Measurements from ENCODE around the gene KRT76.

Gene KRT76

DNA sequence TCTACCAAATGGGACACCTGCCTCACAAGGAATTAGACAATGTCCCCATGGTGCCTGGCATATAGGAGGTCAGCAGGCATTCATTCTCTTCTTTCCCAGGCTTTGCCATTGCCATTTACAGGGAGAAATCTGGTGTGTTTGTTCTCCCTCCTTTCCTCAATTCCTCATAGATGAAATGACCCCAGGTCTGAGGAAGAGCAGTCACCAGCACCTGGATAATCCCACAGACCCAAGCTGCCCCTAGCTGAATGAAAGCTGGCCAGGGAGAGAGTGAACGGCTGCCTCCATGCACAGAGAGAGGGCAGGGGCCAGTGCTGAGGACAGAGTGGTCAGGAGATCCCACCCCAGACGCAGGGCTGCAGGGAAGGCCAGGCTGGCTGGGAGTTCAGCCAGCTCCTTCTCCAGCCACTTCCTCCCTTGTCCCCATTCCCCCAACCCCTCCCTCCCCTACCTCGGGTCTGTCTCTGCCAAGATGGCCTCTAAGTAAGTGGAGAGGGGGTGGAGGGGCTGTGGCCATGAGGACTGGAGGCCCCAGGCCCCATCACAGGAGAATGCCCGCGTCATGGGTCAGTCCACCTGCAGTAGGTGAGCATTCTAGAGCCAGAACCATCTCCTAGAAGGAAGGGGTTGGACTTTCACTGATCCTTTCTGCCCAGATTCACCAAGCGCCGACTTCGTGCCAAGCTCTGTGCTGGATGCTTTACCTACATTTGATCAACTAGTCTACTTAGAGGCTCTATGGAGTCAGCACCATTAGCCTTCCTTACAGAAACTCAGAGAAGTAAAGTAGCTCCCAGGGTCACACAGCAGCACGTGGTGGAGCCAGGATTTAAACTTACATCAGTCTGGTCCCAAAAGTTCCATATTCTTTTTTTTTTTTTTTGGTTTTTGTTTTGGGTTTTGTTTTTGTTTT lies 38.8 kb upstream of the KRT76 start:
- H3K4me1 Mint-ChIP-seq: peaks cover 16% of the 10 kb centered on the region
- no peaks in the 10 kb centered on the region for H3K27me3 Mint-ChIP-seq
- H3K4me3 Mint-ChIP-seq: no peak overlapping the region
- no peaks in the 10 kb centered on the region for H3K9me3 Mint-ChIP-seq
- H3K36me3 Mint-ChIP-seq: no peaks in the 10 kb centered on the region
- no peak overlapping the region for H3K27ac Mint-ChIP-seq

DNA sequence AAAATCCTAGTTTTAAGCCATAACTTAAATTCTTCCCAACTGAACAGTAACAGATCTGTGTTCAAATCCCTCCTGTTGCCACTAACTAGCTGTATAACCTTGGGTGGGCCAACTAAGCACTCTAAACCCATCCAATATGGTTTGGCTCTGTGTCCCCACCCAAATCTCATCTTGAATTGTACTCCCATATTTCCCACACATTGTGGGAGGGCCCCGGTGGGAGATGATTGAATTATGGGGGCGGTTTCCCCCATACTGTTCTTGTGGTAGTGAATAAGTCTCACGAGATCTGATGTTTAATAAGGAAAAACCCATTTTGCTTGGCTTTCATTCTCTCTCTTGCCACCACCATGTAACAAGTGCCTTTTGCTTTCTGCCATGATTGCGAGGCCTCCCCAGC lies 38.0 kb upstream of the KRT76 start:
- no peak overlapping the region for H3K27ac Mint-ChIP-seq
- H3K27me3 Mint-ChIP-seq: no peaks in the 10 kb centered on the region
- no peak overlapping the region for H3K4me3 Mint-ChIP-seq
- no peaks in the 10 kb centered on the region for H3K36me3 Mint-ChIP-seq
- H3K9me3 Mint-ChIP-seq: no peaks in the 10 kb centered on the region
- H3K4me1 Mint-ChIP-seq: peaks cover 16% of the 10 kb centered on the region

DNA sequence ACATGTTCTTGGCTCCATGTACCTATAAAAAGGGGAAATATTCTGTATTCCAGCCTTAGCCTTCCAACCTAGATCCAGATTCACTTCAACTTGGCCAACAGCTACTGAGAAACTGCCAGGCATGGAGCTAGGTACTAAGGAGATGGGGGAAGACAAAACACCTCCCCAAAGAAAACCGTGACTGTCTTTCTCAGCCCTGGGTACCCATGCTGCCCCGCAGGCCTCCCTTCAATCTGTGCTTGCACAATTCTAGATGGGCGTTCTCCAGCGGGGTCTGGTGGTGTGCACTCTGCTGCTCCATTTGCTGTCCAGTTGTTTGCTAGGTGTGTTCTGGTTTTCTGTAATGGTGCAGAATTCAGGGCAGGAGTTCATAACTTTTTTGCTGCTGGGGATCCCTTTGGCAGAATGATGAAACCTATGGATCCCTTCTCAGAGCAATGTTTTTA lies 37.6 kb upstream of the KRT76 start:
- Mint-ChIP-seq H3K27ac (no peak overlapping the region), H3K27me3 (no peaks in the 10 kb centered on the region), H3K9me3 (no peaks in the 10 kb centered on the region), H3K4me1 (peaks cover 16% of the 10 kb centered on the region), H3K36me3 (no peaks in the 10 kb centered on the region), H3K4me3 (no peak overlapping the region)

DNA sequence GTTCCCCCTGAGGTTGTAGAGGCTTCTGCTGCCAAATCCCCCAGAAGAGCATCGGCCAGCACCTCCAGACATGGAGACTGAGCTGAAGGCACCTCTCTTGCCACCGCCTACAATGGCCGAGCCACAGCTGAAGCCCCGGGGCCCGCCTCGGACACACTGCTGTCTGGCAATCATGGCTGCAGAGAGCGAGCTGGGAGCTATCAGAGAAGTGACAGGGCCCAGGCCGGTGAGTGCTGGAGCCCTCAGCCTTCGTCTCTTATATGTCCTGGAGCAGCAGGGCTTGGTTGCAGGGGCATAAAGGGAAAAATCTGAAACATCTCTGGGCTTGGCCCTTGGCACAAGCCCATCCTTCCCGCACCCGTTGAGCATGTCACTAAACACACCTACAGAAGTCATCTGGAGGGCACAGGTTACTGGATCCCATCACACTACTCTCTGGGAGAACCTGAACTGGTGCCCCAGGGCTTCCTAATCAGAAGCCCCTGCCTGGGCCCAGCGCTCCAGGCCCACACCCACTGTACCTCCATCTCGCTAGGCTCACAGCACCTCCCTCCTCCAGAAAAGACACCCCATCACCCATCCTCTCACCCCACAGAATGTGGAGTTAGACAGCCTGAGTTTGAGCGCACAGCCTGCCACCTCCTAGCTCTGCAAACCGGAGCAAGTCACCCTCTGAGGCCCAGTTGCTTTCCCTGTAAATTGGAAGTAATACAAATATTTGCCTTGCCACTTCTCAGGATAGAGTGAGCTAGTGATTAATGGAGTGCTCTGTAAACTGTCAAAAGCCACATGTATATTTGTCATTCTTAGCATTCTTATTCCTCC lies 37.0 kb upstream of the KRT76 start, which contains the start of gene KRT4:
KRT4 (minus strand) TSS at position 232 of the 825 bp plus-strand sequence; CDS start at position 174, 58 bp downstream.
- no peak within 1 kb of the TSS for H3K4me3 Mint-ChIP-seq
- H3K36me3 Mint-ChIP-seq: no peaks in the 10 kb centered on the region
- H3K4me1 Mint-ChIP-seq: peaks cover 16% of the 10 kb centered on the region
- peak within 1 kb of the TSS; percentile 48 for H3K27ac Mint-ChIP-seq
- no peaks in the 10 kb centered on the region for H3K27me3 Mint-ChIP-seq
- no peaks in the 10 kb centered on the region for H3K9me3 Mint-ChIP-seq

DNA sequence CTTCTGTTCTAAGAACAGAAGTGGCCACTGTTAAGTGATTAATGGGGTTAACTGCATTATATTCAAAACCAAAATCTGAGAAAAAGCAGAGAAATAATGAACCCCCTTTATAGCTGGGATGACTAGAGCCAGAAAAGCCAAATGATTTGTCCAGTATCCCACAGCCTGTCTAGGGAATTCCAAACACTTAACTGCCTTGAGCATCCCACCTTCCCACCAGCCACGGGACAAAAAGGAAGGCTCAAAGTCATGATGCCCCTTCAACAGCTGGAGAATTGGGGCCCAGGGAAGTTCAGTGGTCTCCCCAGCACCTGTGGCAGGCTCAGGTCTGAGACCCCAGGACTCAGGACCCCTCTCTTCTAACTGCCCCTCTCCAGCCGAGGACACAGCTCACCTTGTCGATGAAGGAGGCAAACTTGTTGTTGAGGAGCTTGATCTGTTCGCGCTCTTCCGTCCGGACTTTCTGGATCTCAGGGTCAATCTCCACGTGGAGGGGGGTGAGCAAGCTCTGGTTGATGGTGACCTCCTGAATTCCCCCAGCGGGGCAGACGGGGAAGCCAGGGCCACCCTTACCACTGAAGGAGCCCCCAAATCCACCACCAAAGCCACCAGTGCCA lies 36.2 kb upstream of the KRT76 start:
- peaks cover 12% of the 10 kb centered on the region for H3K4me1 Mint-ChIP-seq
- H3K27me3 Mint-ChIP-seq: no peaks in the 10 kb centered on the region
- no peaks in the 10 kb centered on the region for H3K36me3 Mint-ChIP-seq
- H3K4me3 Mint-ChIP-seq: no peak overlapping the region
- H3K27ac Mint-ChIP-seq: no peak overlapping the region
- H3K9me3 Mint-ChIP-seq: no peaks in the 10 kb centered on the region

DNA sequence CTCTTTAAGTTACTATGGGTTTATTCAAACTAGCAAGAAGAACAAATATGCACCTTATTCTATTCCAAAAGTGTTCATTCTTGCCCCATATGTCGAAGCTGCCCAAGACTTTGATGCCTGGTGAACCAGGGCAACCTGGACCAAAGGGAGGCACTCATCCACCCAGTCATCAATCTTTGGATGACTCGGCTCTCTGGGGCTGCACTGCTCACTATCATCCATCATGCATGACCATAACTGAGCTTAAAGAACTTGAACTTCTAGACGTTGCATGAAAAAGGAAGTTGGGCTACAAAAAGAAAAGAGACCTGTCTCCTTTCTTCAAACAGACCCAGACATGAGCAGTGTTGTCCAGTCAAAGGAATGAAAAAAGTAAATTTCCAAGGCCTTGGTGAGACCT lies 35.6 kb upstream of the KRT76 start:
- no peaks in the 10 kb centered on the region for H3K36me3 Mint-ChIP-seq
- H3K4me3 Mint-ChIP-seq: no peak overlapping the region
- H3K27me3 Mint-ChIP-seq: no peaks in the 10 kb centered on the region
- H3K27ac Mint-ChIP-seq: no peak overlapping the region
- H3K4me1 Mint-ChIP-seq: peaks cover 7% of the 10 kb centered on the region
- no peaks in the 10 kb centered on the region for H3K9me3 Mint-ChIP-seq

DNA sequence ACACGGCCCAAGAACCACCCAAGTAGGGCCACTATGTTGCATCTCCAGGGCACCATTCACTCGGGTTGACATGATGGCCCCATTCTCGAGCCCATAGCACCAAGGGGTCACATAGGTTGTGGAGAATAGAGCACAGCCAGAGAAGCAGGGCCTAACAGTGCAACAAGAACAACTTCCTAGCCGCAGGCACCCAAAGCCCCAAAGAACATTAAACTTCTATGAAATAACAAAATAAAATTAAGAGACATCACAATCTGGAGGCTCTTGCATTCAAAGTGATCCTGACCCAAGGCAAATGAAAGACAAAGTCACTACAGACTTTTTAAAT lies 34.9 kb upstream of the KRT76 start:
- Mint-ChIP-seq H3K27ac (no peak overlapping the region), H3K36me3 (no peaks in the 10 kb centered on the region), H3K4me1 (no peaks in the 10 kb centered on the region), H3K27me3 (no peaks in the 10 kb centered on the region), H3K9me3 (no peaks in the 10 kb centered on the region), H3K4me3 (no peak overlapping the region)

DNA sequence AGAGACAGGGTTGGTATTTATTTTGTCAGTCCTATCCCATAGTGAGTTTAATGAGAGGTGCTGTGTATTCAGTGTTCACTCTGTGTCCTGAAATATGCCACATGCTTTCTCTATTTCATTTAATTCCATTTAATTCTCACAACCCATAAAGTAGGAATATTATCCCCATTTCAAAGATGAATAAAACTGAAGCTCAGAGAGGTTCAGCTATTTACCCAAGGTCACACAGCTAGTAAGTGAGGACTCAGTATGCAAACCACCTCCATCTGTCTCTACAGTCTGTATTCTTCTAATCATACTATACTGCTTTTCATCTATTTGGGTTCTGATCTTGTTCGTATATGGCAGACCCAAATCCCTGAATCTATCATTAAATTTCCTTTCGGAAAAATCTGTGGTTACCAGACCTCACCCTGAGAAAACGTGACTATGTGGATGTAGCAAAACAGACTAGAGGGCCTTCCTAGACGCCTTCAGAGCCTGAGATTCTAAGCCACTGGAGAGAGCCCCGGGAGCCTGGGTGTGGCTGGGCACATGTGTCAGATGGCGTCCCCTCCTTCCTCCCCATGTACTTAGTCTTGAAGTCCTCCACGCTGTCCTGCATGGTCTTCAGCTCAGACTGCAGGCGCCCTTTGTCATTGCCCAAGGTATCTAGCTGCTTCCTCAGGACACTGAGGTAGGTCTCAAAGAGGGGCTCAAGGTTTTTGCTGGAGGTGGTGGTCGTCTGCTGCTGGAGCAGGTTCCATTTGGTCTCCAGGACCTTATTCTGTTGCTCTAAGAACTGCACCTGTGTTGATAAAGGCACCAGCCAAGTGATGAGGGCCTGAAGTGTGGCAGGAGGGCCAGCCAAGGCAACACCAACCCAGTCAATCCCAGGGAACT lies 34.3 kb upstream of the KRT76 start:
- no peaks in the 10 kb centered on the region for H3K4me1 Mint-ChIP-seq
- H3K9me3 Mint-ChIP-seq: no peaks in the 10 kb centered on the region
- no peaks in the 10 kb centered on the region for H3K36me3 Mint-ChIP-seq
- H3K27ac Mint-ChIP-seq: no peak overlapping the region
- H3K4me3 Mint-ChIP-seq: no peak overlapping the region
- H3K27me3 Mint-ChIP-seq: no peaks in the 10 kb centered on the region

DNA sequence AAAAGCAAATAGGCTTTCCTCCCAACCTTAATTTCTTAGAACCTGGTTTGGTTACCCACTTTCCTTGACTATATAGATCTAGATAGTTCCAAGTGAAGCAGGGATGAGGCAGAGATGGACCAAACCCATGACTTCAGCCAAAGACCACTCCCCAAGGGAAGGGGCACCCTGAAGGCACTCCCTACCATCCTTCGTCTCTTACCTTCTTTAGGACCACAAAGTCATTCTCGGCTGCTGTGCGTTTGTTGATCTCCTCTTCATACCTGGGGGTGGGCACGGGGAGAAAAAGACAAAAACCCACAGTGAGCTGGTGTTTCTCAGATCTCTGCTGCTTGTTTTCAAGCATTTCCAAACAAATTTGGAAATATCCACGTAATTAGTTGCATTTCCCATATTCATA lies 33.4 kb upstream of the KRT76 start:
- H3K4me1 Mint-ChIP-seq: no peaks in the 10 kb centered on the region
- H3K27ac Mint-ChIP-seq: no peak overlapping the region
- no peak overlapping the region for H3K4me3 Mint-ChIP-seq
- no peaks in the 10 kb centered on the region for H3K27me3 Mint-ChIP-seq
- no peaks in the 10 kb centered on the region for H3K36me3 Mint-ChIP-seq
- H3K9me3 Mint-ChIP-seq: no peaks in the 10 kb centered on the region

DNA sequence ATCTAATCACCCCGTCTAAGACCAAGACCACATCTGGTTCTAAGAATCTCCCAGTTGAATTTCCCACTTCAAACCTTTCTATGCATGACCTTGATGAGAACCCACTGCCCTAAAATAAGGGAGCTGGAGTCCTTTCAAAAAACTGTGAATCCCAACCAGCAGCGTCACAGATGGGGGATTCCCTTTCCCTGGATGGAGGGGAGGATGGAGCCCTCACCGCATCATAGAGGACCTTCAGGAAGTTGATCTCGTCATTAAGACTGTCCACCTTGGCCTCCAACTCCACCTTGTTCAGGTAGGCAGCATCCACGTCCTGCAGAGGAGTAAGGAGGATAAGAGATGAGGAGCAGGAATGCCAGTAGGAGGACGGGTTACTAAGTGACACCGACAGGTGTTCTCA lies 32.0 kb upstream of the KRT76 start:
- Mint-ChIP-seq H3K4me1 (no peaks in the 10 kb centered on the region), H3K27me3 (no peaks in the 10 kb centered on the region), H3K4me3 (no peak overlapping the region), H3K9me3 (no peaks in the 10 kb centered on the region), H3K36me3 (no peaks in the 10 kb centered on the region), H3K27ac (no peak overlapping the region)

DNA sequence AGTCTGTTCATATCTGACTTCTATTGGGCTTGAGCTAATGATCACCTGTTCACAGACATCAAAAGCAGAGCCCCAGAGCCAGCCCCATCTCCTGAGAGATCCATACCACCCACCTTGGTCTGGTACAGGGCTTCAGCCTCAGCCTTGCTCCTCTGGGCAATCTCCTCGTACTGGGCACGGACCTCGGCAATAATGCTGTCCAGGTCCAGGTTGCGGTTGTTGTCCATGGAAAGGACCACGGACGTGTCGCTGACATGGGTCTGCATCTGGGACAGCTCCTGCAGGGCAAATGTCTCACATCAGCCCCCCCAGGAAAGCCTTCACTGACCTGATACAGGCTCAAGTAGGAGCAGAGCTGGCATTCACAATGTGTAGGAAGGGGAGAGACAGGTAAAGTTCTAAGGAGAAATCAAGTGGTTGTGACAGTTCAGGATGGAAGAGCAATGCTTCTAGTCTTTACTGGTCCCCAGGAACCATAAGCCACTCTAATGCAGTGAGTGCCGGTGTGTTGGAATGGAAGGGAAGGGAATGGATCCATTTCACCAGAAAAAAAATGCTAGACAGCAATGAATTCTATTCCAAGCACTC lies 31.5 kb upstream of the KRT76 start:
- Mint-ChIP-seq H3K9me3 (no peaks in the 10 kb centered on the region), H3K4me1 (no peaks in the 10 kb centered on the region), H3K4me3 (no peak overlapping the region), H3K27ac (no peak overlapping the region), H3K36me3 (no peaks in the 10 kb centered on the region), H3K27me3 (no peaks in the 10 kb centered on the region)

DNA sequence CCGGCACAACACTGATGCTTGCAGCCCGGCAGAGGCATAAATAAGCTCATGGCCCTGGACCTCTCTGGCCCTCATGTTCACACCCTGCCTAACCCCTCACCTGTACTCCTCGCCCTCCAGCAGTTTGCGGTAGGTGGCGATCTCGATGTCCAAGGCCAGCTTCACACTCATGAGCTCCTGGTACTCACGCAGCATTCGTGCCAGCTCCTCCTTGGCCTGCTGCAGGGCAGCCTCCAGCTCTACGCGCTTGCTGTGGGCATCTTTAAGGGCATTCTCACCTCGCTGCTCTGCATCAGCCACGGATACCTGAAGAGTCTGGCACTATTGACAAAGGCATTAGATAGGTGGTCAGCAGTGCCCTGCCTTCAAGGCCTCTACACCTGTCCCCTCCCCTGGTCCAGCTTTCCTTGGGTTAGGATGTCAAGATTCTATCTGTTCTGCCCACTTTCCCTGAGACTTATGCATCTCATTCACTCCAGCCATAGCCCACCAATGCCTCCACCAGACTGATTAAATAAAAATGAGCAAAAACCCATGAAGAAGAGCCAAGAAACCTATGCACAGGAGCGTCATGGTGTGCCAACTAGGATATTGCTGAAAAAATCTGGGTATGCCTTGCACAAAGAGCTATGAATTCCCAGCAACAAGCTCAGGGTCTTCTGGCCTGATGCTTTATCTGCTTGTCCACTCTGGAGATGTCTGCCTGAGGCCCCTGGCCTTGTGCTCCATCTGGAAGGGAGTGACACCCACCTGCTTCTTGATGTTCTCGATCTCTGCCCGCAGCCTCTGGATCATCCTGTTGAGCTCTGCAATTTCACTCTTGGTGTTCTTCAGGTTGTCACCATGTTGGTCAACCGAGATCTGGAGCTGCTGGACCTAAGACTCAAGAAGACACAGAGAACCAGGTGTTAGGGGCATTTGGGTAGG lies 30.7 kb upstream of the KRT76 start:
- Mint-ChIP-seq H3K4me1 (no peaks in the 10 kb centered on the region), H3K27ac (no peak overlapping the region), H3K36me3 (no peaks in the 10 kb centered on the region), H3K4me3 (no peak overlapping the region), H3K9me3 (no peaks in the 10 kb centered on the region), H3K27me3 (no peaks in the 10 kb centered on the region)

DNA sequence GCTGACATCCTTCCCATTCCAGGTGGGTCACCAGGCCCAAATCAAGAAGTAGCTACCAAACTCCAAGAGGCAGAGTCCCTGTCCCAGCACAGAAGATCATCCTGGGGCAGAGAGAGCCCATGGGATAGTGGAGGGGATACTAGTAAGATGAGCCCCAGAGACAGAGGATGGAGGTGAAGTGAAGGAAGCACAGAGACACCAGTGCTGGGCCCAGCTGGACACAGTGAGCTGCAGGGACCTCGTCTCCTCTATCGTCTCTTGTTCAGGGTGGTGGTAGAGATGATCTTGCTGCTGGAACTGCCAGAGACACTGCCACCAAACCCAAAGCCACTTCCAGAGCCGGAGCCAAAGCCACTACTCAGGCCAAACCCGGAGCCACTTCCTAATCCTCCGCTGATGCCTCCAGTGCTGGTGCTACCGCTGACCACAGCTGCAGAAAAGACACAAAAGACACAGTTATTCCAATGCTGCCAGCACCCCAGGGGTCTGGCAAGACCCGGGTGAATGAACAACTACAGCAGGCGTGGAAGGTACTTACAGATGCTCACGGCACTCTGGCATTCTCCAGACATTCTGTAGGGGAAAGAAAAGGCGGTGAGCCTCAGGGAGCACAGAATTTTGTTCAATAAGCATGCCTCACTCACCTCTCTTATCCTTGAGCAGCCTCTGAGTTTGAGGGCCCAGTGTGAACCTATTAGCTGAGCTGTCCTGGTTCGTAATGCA lies 29.8 kb upstream of the KRT76 start:
- no peaks in the 10 kb centered on the region for H3K27me3 Mint-ChIP-seq
- no peaks in the 10 kb centered on the region for H3K9me3 Mint-ChIP-seq
- H3K4me3 Mint-ChIP-seq: no peak overlapping the region
- no peak overlapping the region for H3K27ac Mint-ChIP-seq
- H3K36me3 Mint-ChIP-seq: no peaks in the 10 kb centered on the region
- H3K4me1 Mint-ChIP-seq: no peaks in the 10 kb centered on the region
